Endodermal cell (in vitro differentiated cells): ENCODE measurements around the gene UBASH3B. TPM values are rescaled to one million over a fixed set of nuclear protein-coding genes. Genes with fewer than 3 reads are reported as not detected.

Experiments
- DNase-seq: peaks from one replicate; pipeline ENCODE4 v3.0.0-alpha.2; 2017
- H3K27ac ChIP-seq: 2 replicates; pipeline ENCODE4 v1.5.1; 2013; ENCODE audit warnings: mild to moderate bottlenecking, low read depth, low read length, moderate library complexity
- H3K27me3 ChIP-seq: 2 replicates; pipeline ENCODE4 v1.6.1; 2013; ENCODE audit warnings: mild to moderate bottlenecking, low read length, moderate library complexity; ENCODE audit not compliant: insufficient read depth, control insufficient read depth, poor library complexity, severe bottlenecking
- H3K36me3 ChIP-seq: 2 replicates; pipeline ENCODE4 v1.7.0; 2013; ENCODE audit warnings: mild to moderate bottlenecking, low read length, moderate library complexity; ENCODE audit not compliant: control insufficient read depth, insufficient read depth
- H3K4me1 ChIP-seq: one replicate; pipeline ENCODE4 v1.7.0; 2013; ENCODE audit warnings: low read length; ENCODE audit not compliant: control insufficient read depth, insufficient read depth
- H3K4me3 ChIP-seq: 2 replicates; pipeline ENCODE4 v1.5.1; 2013; ENCODE audit warnings: mild to moderate bottlenecking, low read length, moderate library complexity
- H3K9ac ChIP-seq: 2 replicates; pipeline ENCODE4 v1.6.1; 2013; ENCODE audit warnings: mild to moderate bottlenecking, low read length, moderate library complexity; ENCODE audit not compliant: poor library complexity, severe bottlenecking; ENCODE audit errors: extremely low read depth
- H3K9me3 ChIP-seq: 2 replicates; pipeline ENCODE4 v1.6.1; 2013; ENCODE audit warnings: mild to moderate bottlenecking, low read length, moderate library complexity; ENCODE audit not compliant: control insufficient read depth
- H3K27ac Mint-ChIP-seq: 2 replicates; pipeline ENCODE4 v1.8.0; 2020; ENCODE audit warnings: mixed read lengths
- H3K27me3 Mint-ChIP-seq: 2 replicates; pipeline ENCODE4 v1.8.0; 2021; ENCODE audit warnings: mild to moderate bottlenecking, mixed read lengths; ENCODE audit not compliant: insufficient read depth
- H3K36me3 Mint-ChIP-seq: 2 replicates; pipeline ENCODE4 v1.8.0; 2020; ENCODE audit warnings: low read depth, mixed read lengths
- H3K4me1 Mint-ChIP-seq: 2 replicates; pipeline ENCODE4 v1.8.0; 2020; ENCODE audit warnings: mixed read lengths
- H3K4me3 Mint-ChIP-seq: 2 replicates; pipeline ENCODE4 v1.8.0; 2020; ENCODE audit warnings: mild to moderate bottlenecking, moderate library complexity, mixed read lengths
- H3K9me3 Mint-ChIP-seq: 2 replicates; pipeline ENCODE4 v1.8.0; 2020; ENCODE audit warnings: mild to moderate bottlenecking, mixed read lengths
- CTCF ChIP-seq: fragments of 200-600 bp; sonication (generic); conservative IDR thresholded peaks from 2 replicates; pipeline ENCODE4 v1.5.0; 2021; ENCODE audit warnings: antibody characterized with exemption, mild to moderate bottlenecking
- WGBS, 2 experiments: methylation state at CpG; one replicate each; pipeline versions ENCODE4 v1.1.5 to v1.1.7; 2013; ENCODE audit warnings: missing lambda C conversion rate in 2 of 2, mixed read lengths in 1 of 2; ENCODE audit not compliant: insufficient coverage in 1 of 2, insufficient read length in 1 of 2; 5-methylcytosine and 5-hydroxymethylcytosine counted together
- total RNA-seq, 2 donors: library from RNA; stranded (reverse); fragmentation: NEBNext Ultra II Directional in 1 of 2; extraction: Animal tissue kit (Norgen Biotek cat#: 25700) in 1 of 2; gene quantifications; 2 replicates in 1 of 2; 3 replicates in 1 of 2; pipeline ENCODE4 v1.2.1, GENCODE V29; 2021

Gene UBASH3B
- total RNA-seq, 2 donors from 2014 or later = 6.0 to 9.0 TPM

GRCh38 chr11:122797651-122798050, 142.1 kb downstream of the UBASH3B start:
- TF ChIP-seq CTCF = no peak
- WGBS, 2 experiments = 89 to 100% methylated on average over 1 of the region's 1 CpG

GRCh38 chr11:122799406-122800105, 144.0 kb downstream of the UBASH3B start:
- Histone ChIP-seq H3K27ac (no peak overlapping the region), H3K9ac (no peak overlapping the region), H3K4me3 (no peak overlapping the region), H3K4me1 (no peaks in the 10 kb centered on the region), H3K36me3 (peaks cover 14% of the 10 kb centered on the region), H3K9me3 (no peaks in the 10 kb centered on the region), H3K27me3 (no peaks in the 10 kb centered on the region)
- no peak for DNase-seq
- H3K9me3 Mint-ChIP-seq = no peaks in the 10 kb centered on the region
- peaks cover 6% of the 10 kb centered on the region for H3K27me3 Mint-ChIP-seq
- no peak overlapping the region for H3K27ac Mint-ChIP-seq
- H3K4me3 Mint-ChIP-seq = no peak overlapping the region
- peaks cover 23% of the 10 kb centered on the region for H3K4me1 Mint-ChIP-seq
- WGBS, 2 experiments = 85 to 100% methylated on average over 1 to 3 of the region's 4 CpGs
- no peak for TF ChIP-seq CTCF
- peaks cover 6% of the 10 kb centered on the region for H3K36me3 Mint-ChIP-seq

More at GRCh38 chr11:122797651-122798050, 142.1 kb downstream of the UBASH3B start:
- no peaks in the 10 kb centered on the region for H3K4me1 ChIP-seq
- H3K27me3 ChIP-seq = no peaks in the 10 kb centered on the region
- Mint-ChIP-seq H3K27me3 (no peaks in the 10 kb centered on the region), H3K9me3 (no peaks in the 10 kb centered on the region), H3K36me3 (peaks cover 6% of the 10 kb centered on the region), H3K27ac (no peak overlapping the region), H3K4me1 (peaks cover 8% of the 10 kb centered on the region), H3K4me3 (no peak overlapping the region)
- H3K9me3 ChIP-seq = no peaks in the 10 kb centered on the region
- no peak overlapping the region for H3K9ac ChIP-seq
- DNase-seq = no peak
- no peak overlapping the region for H3K4me3 ChIP-seq
- H3K27ac ChIP-seq = no peak overlapping the region
- H3K36me3 ChIP-seq = peaks cover 14% of the 10 kb centered on the region

- H3K9ac ChIP-seq = no peak overlapping the region
- Mint-ChIP-seq H3K4me1 (peaks cover 24% of the 10 kb centered on the region), H3K4me3 (no peak overlapping the region), H3K27me3 (peaks cover 13% of the 10 kb centered on the region), H3K36me3 (peaks cover 2% of the 10 kb centered on the region), H3K27ac (no peak overlapping the region), H3K9me3 (no peaks in the 10 kb centered on the region)
- H3K9me3 ChIP-seq = no peaks in the 10 kb centered on the region
- no peaks in the 10 kb centered on the region for H3K36me3 ChIP-seq
- no peak for TF ChIP-seq CTCF
- H3K4me3 ChIP-seq = no peak overlapping the region
- no peaks in the 10 kb centered on the region for H3K4me1 ChIP-seq
- H3K27ac ChIP-seq = no peak overlapping the region
- WGBS, 2 experiments = 94 to 100% methylated on average over 3 to 5 of the region's 5 CpGs
- no peaks in the 10 kb centered on the region for H3K27me3 ChIP-seq
- DNase-seq = no peak
Measured at GRCh38 chr11:122802876-122803275, 147.4 kb downstream of the UBASH3B start.
